ENCODE results near the gene ST7. TPM values are rescaled to one million over a fixed set of nuclear protein-coding genes. Genes with fewer than 3 reads are reported as not detected.

Gene ST7
- polyA plus RNA-seq, 2 of the 4 experiments (the other 2 are of a cell fraction) = 16.2 to 26.0 TPM

DNA sequence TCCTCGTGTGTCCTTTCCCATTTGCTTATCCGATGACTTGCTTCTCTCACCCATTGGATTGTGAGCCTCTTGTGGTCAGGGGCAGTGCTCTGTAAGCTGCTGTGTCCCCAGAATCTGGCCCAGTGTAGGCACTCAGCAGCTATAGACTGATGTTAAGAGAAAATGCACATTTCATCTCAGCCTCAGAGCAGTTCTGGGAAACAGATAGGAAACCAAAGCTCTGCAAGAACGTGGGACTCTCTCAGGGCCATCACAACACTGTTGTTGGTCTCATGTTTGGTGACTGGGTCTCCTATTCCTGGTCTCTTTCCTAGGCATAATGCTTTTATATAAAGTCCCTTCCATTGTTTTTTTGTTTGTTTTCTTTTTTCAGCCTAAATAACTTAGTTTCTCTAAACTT, 141.2 kb downstream of the ST7 start:
- POLR2A ChIA-PET = no interaction called here
- Histone ChIP-seq H3K4me1 (no peaks in the 10 kb centered on the region; the same call in 2 of the 3 replicates), H3K9me3 (no peaks in the 10 kb centered on the region), H3K27ac (no peak overlapping the region), H3K4me3 (no peak overlapping the region), H3K4me2 (no peak overlapping the region)
- ATAC-seq (no peak), FAIRE-seq (no peak), DNase-seq (ENCODE audit: low read depth in 1 of 2, low spot score in 1 of 2) (no peak)
- TF ChIP-seq HDAC2 (IDR thresholded peaks at IDR 0.05) (no peak), HOXB13 (CRISPR knock-in tag; IDR thresholded peaks at IDR 0.05; ENCODE audit: low read depth) (no peak), RAD21 (conservative IDR thresholded peaks at IDR 0.05 in 1 of 2, IDR thresholded peaks at IDR 0.05 in 1 of 2) (no peak)
- TF ChIP-seq, protein P1, sequence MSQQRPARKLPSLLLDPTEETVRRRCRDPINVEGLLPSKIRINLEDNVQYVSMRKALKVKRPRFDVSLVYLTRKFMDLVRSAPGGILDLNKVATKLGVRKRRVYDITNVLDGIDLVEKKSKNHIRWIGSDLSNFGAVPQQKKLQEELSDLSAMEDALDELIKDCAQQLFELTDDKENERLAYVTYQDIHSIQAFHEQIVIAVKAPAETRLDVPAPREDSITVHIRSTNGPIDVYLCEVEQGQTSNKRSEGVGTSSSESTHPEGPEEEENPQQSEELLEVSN (IDR thresholded peaks at IDR 0.05; ENCODE audit: borderline replicate concordance, low read depth) = no peak
- WGBS (ENCODE audit: missing lambda C conversion rate) = 92% methylated on average over 3 of the region's 3 CpGs
- CTCF ChIA-PET = no interaction called here

DNA sequence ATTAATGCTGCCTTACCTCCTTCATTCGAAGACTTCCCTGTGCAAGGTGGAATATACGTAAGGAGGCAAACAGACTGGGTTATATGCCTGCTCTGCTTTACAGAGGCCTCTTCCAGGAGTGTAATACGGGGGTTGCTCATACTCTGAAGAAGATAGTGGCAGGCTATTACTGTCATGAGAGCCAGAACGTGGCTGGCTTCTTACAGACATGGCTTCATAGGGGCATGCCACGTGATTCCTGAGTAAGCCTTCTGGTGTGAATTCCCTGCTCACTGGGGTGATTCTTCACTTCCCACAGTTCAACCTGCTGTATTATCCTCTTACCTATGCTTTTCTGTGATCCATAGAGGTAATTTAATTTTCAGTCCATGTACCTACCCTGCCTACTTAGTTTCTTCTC, 141.8 kb downstream of the ST7 start:
- TF ChIP-seq, protein P2, sequence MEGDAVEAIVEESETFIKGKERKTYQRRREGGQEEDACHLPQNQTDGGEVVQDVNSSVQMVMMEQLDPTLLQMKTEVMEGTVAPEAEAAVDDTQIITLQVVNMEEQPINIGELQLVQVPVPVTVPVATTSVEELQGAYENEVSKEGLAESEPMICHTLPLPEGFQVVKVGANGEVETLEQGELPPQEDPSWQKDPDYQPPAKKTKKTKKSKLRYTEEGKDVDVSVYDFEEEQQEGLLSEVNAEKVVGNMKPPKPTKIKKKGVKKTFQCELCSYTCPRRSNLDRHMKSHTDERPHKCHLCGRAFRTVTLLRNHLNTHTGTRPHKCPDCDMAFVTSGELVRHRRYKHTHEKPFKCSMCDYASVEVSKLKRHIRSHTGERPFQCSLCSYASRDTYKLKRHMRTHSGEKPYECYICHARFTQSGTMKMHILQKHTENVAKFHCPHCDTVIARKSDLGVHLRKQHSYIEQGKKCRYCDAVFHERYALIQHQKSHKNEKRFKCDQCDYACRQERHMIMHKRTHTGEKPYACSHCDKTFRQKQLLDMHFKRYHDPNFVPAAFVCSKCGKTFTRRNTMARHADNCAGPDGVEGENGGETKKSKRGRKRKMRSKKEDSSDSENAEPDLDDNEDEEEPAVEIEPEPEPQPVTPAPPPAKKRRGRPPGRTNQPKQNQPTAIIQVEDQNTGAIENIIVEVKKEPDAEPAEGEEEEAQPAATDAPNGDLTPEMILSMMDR (IDR thresholded peaks at IDR 0.05) = no peak
- TF ChIP-seq ZSCAN20 (CRISPR knock-in tag; IDR thresholded peaks at IDR 0.05) = no peak
- TF ChIP-seq KDM5A (IDR thresholded peaks at IDR 0.05) = no peak
- no peak for TF ChIP-seq CEBPB (IDR thresholded peaks at IDR 0.05)
- TF ChIP-seq HDAC2 (IDR thresholded peaks at IDR 0.05) = no peak
- no peak for TF ChIP-seq EHMT2 (IDR thresholded peaks at IDR 0.05; ENCODE audit: low read depth)
- TF ChIP-seq HOXA7 (CRISPR knock-in tag; IDR thresholded peaks at IDR 0.05) = no peak
- no peak for TF ChIP-seq BHLHE40 (IDR thresholded peaks at IDR 0.05; ENCODE audit: low read depth, low read length)
- FAIRE-seq (no peak), ATAC-seq (no peak), DNase-seq (ENCODE audit: low read depth in 1 of 2, low spot score in 1 of 2) (no peak)
- WGBS (ENCODE audit: missing lambda C conversion rate) = 83% methylated on average over 5 of the region's 5 CpGs
- no peak overlapping the region for H3K27ac ChIP-seq
- H3K4me1 ChIP-seq = no peaks in the 10 kb centered on the region; the same call in 2 of the 3 replicates
- ChIA-PET POLR2A (no interaction called here), CTCF (no interaction called here)
- H3K9me3 ChIP-seq = no peaks in the 10 kb centered on the region
- no peak overlapping the region for H3K4me3 ChIP-seq
- H3K4me2 ChIP-seq = no peak overlapping the region

DNA sequence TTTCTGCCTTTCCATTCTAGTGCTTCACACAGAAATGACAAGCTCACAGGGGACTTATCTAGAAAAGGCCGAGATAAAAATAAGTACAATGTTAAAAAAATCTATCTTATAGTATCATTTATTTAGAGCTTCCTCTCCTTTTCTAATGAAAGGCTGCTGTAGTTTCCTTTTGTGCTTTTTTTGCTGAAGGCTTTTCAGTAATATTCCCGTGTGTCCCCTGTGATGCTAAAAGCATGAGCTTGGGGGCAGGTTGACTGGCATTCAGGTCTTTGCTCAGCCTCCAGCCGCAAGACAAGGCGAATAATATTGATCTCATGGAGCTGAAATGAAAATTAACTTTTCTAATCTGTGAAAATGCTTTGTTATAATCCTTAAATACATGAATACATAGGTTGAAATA, 143.0 kb downstream of the ST7 start:
- Histone ChIP-seq H3K27ac (no peak overlapping the region), H3K4me1 (no peaks in the 10 kb centered on the region; the same call in 2 of the 3 replicates), H3K9me3 (no peaks in the 10 kb centered on the region), H3K4me3 (no peak overlapping the region), H3K4me2 (no peak overlapping the region)
- no peak for ATAC-seq
- POLR2A ChIA-PET = no interaction called here
- TF ChIP-seq JUN (IDR thresholded peaks at IDR 0.05) = no peak
- TF ChIP-seq, protein P1 (IDR thresholded peaks at IDR 0.05; ENCODE audit: borderline replicate concordance, low read depth) = no peak
- TF ChIP-seq NPAS2 (CRISPR knock-in tag; IDR thresholded peaks at IDR 0.05; ENCODE audit: borderline replicate concordance) = no peak
- no peak for TF ChIP-seq CEBPB (IDR thresholded peaks at IDR 0.05)
- TF ChIP-seq, protein P3, sequence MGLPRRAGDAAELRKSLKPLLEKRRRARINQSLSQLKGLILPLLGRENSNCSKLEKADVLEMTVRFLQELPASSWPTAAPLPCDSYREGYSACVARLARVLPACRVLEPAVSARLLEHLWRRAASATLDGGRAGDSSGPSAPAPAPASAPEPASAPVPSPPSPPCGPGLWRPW (IDR thresholded peaks at IDR 0.05) = no peak
- TF ChIP-seq JUNB (IDR thresholded peaks at IDR 0.05) = no peak
- no peak for TF ChIP-seq TFCP2L1 (CRISPR knock-in tag; IDR thresholded peaks at IDR 0.05)
- no peak for TF ChIP-seq POLR2AphosphoS2 (conservative IDR thresholded peaks at IDR 0.05; ENCODE audit: low read length)
- no peak for TF ChIP-seq NR3C1 (IDR thresholded peaks at IDR 0.05)
- TF ChIP-seq, protein P2 (IDR thresholded peaks at IDR 0.05) = no peak
- TF ChIP-seq CBX8 (IDR thresholded peaks at IDR 0.05) = no peak
- TF ChIP-seq ZFP36 (IDR thresholded peaks at IDR 0.05; ENCODE audit: borderline replicate concordance, partially characterized antibody) = no peak
- no peak for TF ChIP-seq MAFK (IDR thresholded peaks at IDR 0.05; ENCODE audit: partially characterized antibody)
- no peak for TF ChIP-seq HEYL (CRISPR knock-in tag; IDR thresholded peaks at IDR 0.05)
- no peak for TF ChIP-seq ZSCAN20 (CRISPR knock-in tag; IDR thresholded peaks at IDR 0.05)
- TF ChIP-seq RCOR1 (IDR thresholded peaks at IDR 0.05; ENCODE audit: low read depth, low read length) = no peak
- no peak for TF ChIP-seq CHD4 (IDR thresholded peaks at IDR 0.05; ENCODE audit: borderline replicate concordance)
- TF ChIP-seq HOXB13 (CRISPR knock-in tag; IDR thresholded peaks at IDR 0.05; ENCODE audit: low read depth) = no peak
- TF ChIP-seq RARB (CRISPR knock-in tag; IDR thresholded peaks at IDR 0.05) = no peak
- no peak for FAIRE-seq
- no peak for DNase-seq (ENCODE audit: low read depth in 1 of 2, low spot score in 1 of 2)
- 90% methylated on average over 4 of the region's 4 CpGs for WGBS (ENCODE audit: missing lambda C conversion rate)
- CTCF ChIA-PET = interaction anchor here (1.2 kb wide), 1 partner anchor 30 kb away, joined by 3 read pairs; no protein-coding TSS in a partner anchor
